GM12892 (cell line): ENCODE results near the gene PTK7.

Source experiments
- POLR2A ChIP-seq: IDR thresholded peaks from 2 replicates; pipeline ENCODE4 v1.6.1; 2011; ENCODE audit warnings: low read depth, low read length, control low read depth
- POLR2AphosphoS5 ChIP-seq: IDR thresholded peaks from 2 replicates; pipeline ENCODE4 v1.6.1; 2011; ENCODE audit warnings: low read depth, low read length, control low read depth
- TAF1 ChIP-seq: IDR thresholded peaks from 2 replicates; pipeline ENCODE4 v1.6.1; 2011; ENCODE audit warnings: low read depth, mild to moderate bottlenecking, control low read depth, low read length, borderline replicate concordance

- TF ChIP-seq POLR2A, result no peak
- no peak for TF ChIP-seq POLR2AphosphoS5
- no peak for TF ChIP-seq TAF1
Observed at GRCh38 chr6:43127877-43128276, 51.8 kb downstream of the PTK7 start.
